ENCODE data around the gene SLC25A20.
"Not testable (repeated sequence)": the region's sequence is repeated elsewhere in the genome, so short reads cannot be mapped to it uniquely, and the experiment has no call there.

SLC25A20 gene, protein sequence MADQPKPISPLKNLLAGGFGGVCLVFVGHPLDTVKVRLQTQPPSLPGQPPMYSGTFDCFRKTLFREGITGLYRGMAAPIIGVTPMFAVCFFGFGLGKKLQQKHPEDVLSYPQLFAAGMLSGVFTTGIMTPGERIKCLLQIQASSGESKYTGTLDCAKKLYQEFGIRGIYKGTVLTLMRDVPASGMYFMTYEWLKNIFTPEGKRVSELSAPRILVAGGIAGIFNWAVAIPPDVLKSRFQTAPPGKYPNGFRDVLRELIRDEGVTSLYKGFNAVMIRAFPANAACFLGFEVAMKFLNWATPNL

GRCh38 chr3:48898383-48899234 lies at the start of gene SLC25A20:
TSS of gene SLC25A20 (minus strand) at chr3:48898882. CDS start at chr3:48898794, 88 bp downstream.
- peak; percentile 88 for DNase-seq (ENCODE audit: low read depth)

GRCh38 chr3:48945891-48946549 lies 47.3 kb upstream of the SLC25A20 start:
- no peak for DNase-seq (ENCODE audit: low read depth)

DNA sequence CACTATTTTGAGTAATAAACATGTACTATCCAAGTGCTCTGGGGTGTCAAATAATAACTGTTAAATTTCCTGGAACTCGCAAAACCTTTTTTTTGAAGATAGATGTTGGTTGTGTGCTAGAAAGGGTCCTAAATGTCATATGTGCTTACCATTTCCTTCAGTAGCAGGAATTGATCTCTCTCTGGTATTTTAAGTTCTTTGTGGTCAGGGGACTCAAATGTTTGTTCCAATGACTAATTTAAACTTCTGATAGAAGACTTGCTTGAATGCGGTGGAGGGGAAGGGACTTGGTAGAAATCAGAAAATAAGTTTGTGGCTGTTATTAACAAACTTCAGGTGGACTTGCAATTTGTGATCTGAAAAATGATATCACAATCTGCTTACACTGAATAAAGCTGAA lies 46.8 kb upstream of the SLC25A20 start:
- DNase-seq (ENCODE audit: low read depth): no peak

- no peak for DNase-seq (ENCODE audit: low read depth)
These were observed 40.0 kb upstream of the SLC25A20 start for GRCh38 chr3:48938689-48939088.

DNA sequence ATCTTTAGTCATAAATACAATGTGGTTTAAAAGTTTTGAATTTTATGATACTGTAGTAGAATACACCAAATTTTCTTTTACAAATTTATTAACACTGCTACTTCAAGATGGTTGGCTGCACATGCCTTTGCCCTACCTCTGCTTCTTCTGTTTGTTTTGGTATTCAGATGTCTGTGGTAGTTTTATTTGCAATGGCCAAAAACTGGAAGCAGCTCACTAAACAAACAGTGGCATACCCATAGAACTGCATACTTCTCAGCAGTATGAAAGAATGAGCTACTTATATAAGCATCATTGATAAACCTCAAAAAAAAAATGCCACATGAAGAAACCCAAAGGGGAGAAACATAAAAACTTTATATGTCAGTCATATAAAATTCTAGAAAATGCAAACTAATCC lies 39.5 kb upstream of the SLC25A20 start:
- DNase-seq (ENCODE audit: low read depth): no peak

DNA sequence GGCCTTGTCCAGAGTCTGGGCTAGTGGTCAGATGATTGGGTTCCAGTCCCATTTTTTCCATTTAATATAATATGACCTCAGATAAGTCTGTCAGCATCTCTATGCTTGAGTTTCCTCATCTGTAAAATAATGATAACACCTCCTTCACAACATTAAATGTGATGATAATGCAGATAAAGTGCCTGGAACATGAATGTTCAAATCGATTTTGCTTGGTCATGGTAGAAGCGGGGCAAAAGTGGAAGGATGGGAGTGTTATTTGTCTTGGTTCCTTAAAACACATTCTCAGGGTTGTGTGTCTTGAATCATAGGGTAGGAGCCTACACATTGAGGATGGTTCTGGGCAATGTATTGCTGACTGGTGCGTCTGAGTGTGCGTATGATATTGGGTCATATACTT lies 36.8 kb upstream of the SLC25A20 start:
- DNase-seq (ENCODE audit: low read depth): no peak

DNA sequence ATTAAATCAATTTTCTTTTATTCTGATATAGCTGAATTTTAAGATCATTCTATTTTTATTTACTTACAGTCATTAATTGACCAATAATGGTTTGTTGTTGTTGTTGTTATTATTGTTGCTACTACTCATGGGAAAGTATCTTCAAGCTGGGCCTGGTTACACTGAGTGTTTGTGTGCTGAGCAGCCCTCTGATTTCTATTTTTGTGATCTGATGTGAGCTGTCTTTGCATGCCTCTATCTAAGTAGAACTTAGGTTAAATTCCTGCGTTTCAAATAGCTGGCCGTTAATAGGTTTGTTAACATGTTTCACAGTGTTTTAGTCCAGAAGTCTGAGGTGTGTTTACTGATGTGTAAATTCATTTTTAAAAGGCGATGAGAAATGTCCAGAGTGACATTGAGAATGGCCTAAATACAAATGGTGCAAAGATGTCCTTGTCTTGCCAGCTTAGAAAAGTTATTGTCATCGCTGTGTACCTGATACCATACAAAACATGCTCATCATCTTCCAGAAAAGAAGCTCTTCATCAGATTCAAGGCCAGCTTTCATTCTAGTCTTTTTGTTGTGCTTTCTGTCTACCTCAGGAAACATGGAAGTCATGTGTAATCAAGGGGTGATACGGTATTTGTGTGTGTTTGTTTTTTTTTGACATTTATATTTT lies 35.8 kb upstream of the SLC25A20 start:
- DNase-seq (ENCODE audit: low read depth): no peak

DNA sequence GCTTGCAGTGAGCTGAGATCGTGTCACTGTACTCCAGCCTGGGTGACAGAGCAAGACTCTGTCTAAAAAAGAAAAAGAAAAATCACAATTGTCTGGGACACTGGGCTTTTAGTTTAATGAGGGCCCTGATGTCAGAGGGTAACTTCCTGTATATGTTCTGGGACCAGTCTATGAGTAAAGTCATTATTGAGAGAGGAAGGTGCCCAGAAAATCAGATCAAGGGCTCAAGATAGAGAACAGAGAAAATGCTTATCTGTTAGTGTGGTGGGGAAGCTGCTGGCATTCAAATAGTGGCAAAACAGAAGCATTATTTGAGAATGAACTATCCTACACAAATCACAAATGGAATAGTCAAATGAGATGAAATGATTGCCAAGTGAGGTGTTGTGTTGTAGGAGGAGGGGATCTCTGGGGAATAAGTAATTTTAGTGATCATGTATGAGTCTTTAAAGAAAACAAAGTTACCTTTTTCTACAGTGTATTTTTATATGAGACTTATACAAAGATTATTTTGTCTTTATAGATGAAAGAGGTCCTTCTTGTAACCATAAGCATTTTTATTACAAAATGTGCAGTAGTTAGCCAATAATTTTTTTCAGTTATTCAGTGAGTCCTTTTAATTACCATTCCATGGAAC lies 33.4 kb upstream of the SLC25A20 start:
- DNase-seq (ENCODE audit: low read depth): no peak

GRCh38 chr3:48930590-48930989 lies 31.9 kb upstream of the SLC25A20 start:
- DNase-seq (ENCODE audit: low read depth): no peak

DNA sequence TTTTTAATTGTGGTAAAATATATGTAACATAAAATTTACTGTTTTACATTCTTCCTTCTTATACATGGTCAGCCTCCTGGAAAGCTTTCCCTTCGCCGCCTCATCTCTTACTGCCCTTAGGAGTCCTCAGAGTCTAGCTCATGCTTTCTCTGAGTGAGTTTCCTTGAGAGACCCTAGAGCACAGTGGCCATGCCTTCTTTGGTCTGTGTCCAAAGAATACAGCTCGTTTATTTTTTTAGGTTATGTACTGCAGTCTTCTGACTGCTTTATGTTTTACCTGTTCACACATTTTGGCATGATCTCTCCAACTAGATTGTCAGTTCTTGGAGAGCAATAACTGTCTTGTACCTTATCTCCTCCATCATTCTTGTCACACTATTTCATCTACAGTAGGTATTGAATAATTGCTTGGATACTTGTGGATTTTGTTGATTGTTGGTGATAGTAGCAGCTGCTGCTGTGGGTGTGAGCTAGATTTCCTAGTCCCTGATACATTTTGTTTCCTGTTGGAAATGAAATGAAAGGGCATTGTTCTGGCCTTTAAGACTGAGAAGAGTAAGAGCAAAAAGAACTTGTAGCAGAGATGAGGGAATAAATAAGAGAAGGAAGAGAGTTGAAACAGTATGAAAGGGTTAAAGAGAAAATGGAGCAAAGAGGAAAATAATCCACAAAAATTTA lies 30.8 kb upstream of the SLC25A20 start:
- DNase-seq (ENCODE audit: low read depth): no peak

- no peak for DNase-seq (ENCODE audit: low read depth)
These were observed 30.0 kb upstream of the SLC25A20 start for GRCh38 chr3:48928679-48929078.

DNA sequence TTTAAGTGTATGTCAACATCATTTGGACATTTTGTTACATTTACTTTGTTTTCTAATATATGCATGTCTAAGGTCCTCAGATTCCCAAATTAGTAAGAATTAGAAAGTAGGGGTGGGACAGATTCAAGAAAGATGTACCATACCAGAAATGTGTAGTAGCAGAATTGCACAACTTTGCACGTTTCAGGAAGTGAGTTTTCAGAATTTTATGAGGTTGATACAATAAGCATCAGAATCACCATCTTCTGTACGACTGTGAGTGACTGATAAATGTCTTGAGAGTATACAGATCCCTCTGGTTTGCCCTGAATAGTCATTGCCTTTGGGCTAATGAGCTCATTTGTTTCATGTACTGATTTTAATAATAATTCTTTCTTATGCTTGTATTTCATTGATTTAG lies 29.2 kb upstream of the SLC25A20 start:
- no peak for DNase-seq (ENCODE audit: low read depth)

GRCh38 chr3:48926425-48927392 lies 28.0 kb upstream of the SLC25A20 start:
- no peak for DNase-seq (ENCODE audit: low read depth)

DNA sequence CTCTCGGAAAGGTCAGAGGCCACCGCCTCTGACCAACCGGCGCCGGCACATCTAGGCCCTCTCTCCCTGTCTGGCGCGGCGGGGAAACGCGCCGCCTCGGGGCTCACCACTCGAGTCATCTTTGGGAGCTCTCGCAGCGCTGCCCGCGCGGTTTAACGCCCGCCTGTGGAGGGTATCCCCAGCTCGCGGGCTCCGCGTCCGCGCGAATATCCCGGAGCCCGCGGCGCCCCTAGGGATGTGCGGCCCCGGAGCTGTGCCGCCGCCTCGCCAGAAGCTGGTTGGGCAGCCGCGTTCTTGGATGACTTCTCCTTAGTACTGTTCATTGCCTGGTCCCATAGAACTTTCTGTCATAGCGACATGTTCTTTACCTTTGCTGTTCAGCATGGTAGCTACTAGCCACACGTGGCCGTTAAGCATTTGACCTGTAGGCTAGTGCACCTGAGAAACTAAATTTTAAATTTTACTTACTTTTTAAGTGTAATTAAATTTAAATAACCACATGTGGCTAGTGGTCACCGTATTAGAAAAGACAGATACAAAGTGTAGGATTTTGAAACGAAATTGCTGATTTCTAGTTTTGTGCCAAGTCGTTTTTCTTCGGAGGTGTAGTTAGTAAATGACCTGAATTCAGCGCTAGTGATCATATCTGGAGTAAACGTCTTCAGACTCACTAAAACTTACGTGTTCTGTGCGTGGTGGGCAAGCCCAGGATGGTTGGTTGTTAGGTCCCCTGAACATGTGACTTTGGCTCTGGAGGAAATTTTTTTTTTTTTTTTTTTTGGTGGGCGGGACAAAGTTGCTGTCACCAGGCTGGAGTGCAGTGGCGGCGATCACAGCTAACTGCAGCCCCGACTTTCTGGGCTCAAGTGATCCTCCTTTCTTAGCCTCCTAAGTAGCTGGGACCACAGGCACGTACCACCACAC lies 20.8 kb upstream of the SLC25A20 start:
- peak; percentile 25 for DNase-seq (ENCODE audit: low read depth)

DNA sequence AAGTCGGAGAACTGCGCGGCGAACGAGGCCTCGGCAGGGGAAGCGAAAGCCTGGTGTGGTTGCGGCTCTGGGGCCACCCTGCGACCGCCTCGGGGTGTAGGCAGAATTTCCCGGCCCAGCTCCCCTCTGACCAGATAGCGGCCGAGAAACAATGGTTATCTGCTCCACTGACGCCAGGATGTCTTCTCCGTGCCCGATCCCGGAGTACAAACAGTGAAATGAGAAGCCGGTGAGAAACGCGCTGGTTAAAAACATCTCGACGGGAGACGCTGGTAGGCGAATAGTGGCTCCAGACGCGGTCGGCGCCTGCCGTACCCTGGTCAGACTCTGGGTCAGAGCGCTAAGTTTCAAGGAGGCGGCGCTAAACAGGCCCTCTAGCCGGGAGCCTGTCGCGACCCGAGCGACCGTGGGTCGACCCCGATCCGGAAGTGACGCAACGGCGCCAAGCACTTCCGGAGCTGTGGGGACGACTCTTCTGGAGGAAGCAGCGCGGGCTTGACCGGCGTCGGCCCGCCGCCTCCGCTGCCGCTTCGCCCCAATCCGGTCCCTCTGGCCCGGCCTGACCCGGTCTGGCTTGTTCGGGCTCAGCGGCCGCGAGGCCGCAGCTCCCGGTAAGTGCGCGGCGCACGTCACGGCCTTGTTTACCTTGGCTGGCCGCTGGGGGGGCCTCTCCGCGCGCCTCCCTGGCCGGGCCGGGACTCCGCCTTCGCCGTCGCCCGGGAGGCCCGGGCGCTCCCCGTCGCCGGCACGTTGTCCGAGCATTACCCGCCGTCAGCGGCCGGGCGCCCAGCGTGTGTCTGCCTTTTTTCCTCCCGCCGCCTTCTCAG lies 19.9 kb upstream of the SLC25A20 start, which contains the start of gene ARIH2:
ARIH2 (plus strand) TSS at position 455 of the 827 bp plus-strand sequence. CDS start 8,717 bp downstream, outside the sequence.
- peak; percentile 84 for DNase-seq (ENCODE audit: low read depth)

- DNase-seq (ENCODE audit: low read depth): no peak
These were observed 16.6 kb upstream of the SLC25A20 start for GRCh38 chr3:48915296-48915695.

DNA sequence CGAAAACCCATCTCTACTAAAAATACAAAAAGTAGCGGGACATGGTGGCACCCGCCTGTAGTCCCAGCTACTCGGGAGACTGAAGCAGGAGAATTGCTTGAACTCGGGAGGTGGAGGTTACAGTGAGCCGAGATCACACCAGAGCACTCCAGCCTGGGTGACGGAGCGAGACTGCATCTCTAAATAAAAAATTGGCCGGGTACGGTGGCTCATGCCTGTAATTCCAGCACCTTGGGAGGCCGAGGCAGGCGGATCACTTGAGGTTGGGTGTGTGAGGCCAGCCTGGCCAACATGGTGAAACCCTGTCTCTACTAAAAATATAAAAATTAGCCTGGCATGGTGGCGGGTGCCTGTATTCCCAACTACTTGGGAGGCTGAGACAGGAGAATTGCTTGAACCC lies 8.3 kb upstream of the SLC25A20 start:
- not testable (repeated sequence) for DNase-seq (ENCODE audit: low read depth)

GRCh38 chr3:48899273-48899672 lies 591 bp upstream of the SLC25A20 start:
- DNase-seq (ENCODE audit: low read depth): no peak

All from activated T-helper 1 cell treated with Interleukin-2 at 50 U/mL for 16 hours (primary cell).